ENCODE data around the gene GRPEL1.

- TF ChIP-seq CTCF (conservative IDR thresholded peaks at IDR 0.05; ENCODE audit: low read depth, low read length) (no peak), EZH2 (IDR thresholded peaks at IDR 0.05; ENCODE audit: low read length, unreplicated experiment) (no peak), EZH2phosphoT487 (IDR thresholded peaks at IDR 0.05; ENCODE audit: borderline replicate concordance, low read length) (no peak)
Measured at GRCh38 chr4:7020856-7021255, 47.0 kb downstream of the GRPEL1 start.
